Right cardiac atrium (tissue), 5 donors: Measurements from ENCODE around the gene MINDY4. TPM values are rescaled to one million over a fixed set of nuclear protein-coding genes. Genes with fewer than 3 reads are reported as not detected.

Experiments used
- ATAC-seq, 2 donors: fragments of 200-7000 bp; cut with Tn5 transposase; one replicate each; pipeline versions ENCODE4 v1.8.0 to v1.9.1; 2020; ENCODE audit warnings: moderate library complexity in 2 of 2, mild to moderate bottlenecking in 1 of 2
- DNase-seq, 3 donors: peaks; one replicate each; pipeline ENCODE4 v3.0.0-alpha.2; 2020
- H3K27ac ChIP-seq: one replicate; pipeline ENCODE4 v1.5.1; 2013; ENCODE audit warnings: mild to moderate bottlenecking, low read length, control low read depth, moderate library complexity
- H3K27me3 ChIP-seq: one replicate; pipeline ENCODE4 v1.6.1; 2013; ENCODE audit not compliant: control insufficient read depth, insufficient read depth
- H3K4me1 ChIP-seq: one replicate; pipeline ENCODE4 v1.6.1; 2013; ENCODE audit warnings: low read length; ENCODE audit not compliant: control insufficient read depth, insufficient read depth
- H3K4me3 ChIP-seq: one replicate; pipeline ENCODE4 v1.5.1; 2013; ENCODE audit warnings: low read length, control low read depth
- H3K9me3 ChIP-seq: one replicate; pipeline ENCODE4 v1.6.1; 2013; ENCODE audit warnings: low read length; ENCODE audit not compliant: control insufficient read depth
- WGBS: extraction: QIAGEN DNeasy Blood & Tissue Kit; methylation state at CpG from one replicate; pipeline ENCODE4 v1.1.7; 2013; 5-methylcytosine and 5-hydroxymethylcytosine counted together
- intact Hi-C, 4 donors: fragments of 100-400 bp; cut with DNase I; formaldehyde crosslinking; loops; one replicate each; pipeline versions ENCODE4 v1.11.0 to v1.14.0; 2022 to 2023
- polyA plus RNA-seq: library from polyadenylated mRNA; stranded (reverse); fragments of 200-250 nt; gene quantifications from one replicate; pipeline ENCODE4 v1.2.3, GENCODE V29; 2013
- total RNA-seq, 4 donors: library from RNA; stranded (reverse); fragmentation: NEBNext Ultra II Directional; extraction: Animal tissue kit (Norgen Biotek cat#: 25700); gene quantifications; one replicate each; pipeline ENCODE4 v1.2.1, GENCODE V29; 2021
- donor health status: healthy with polysubstance abuse.
- donor health status: DM: no; HTN: yes; CAD: no.
- donor health status: DM: no; HTN: no; CAD: no.
- donor health status: DM: no; HTN: yes; CAD: no; lungs with severe emphysema.
- donor health status: DM: yes; HTN: yes; CAD: no.

The MINDY4 gene
- total and polyA plus RNA-seq, 5 donors, result 2.3 to 6.0 (median 5.2) TPM

DNA sequence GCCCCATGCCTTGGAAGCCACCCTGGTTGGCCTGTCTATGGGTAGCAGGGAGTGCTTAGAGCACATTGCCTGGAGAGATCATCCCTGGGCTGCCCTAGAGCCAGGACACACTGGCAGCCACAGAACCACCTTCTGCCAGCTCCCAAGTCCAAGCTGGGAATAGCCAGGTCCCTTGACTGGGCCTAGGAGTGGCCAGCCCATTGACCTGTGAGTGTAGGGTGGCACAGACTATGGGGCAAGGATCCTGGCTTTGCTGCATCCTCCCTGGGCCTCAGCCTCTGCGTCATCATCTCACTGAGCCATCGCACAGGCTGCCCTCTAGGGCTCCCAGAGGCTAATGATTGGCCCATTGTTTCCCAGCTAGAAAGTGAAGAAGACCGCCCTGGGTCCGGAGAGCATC, 147.5 kb downstream of the MINDY4 start:
- intact Hi-C loops, result no loop called here

DNA sequence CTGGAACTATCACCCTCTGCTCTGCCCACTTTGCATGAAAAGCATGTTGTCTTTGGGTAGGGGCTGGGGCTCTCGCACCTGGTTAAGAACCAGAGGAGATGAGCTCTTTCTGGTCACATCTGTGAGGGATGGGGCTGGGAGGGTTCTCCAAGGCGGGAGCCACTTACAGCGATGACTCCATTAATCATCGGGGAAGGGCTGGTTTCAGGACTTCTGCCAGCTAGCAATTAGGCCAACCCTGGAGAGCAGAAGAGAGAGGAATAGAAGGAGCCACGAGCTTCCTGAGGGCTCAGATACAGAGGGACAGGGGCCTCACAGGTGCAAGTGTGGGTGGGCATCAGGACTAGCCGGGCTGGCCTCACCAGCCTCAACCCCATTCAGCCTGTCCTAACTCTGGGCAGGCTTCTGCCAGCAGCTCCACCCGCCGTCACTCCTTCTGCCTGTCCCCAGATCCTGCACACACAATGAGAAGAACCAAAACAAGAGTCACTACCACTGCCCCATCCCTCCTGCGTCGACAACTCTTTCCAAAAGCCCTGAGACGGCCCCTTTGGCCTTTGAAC, 148.9 kb downstream of the MINDY4 start:
- Histone ChIP-seq H3K27ac (peak overlapping the region; percentile 94), H3K4me1 (peaks cover 33% of the 10 kb centered on the region), H3K9me3 (no peaks in the 10 kb centered on the region), H3K27me3 (no peaks in the 10 kb centered on the region), H3K4me3 (no peak overlapping the region)
- intact Hi-C loops, result loop anchor here in 1 of 4 donors (5.0 kb wide), 1 partner anchor 42 kb away; the partner anchor contains the start of gene GHRHR
- ATAC-seq, result peak in 1 of 2 donors; percentile 5
- peak; percentile 34 to 39 (median 37) for DNase-seq
- WGBS, result 50% methylated on average over 11 of the region's 11 CpGs

More for the DNA sequence above, 147.5 kb downstream of the MINDY4 start:
- Histone ChIP-seq H3K9me3 (no peaks in the 10 kb centered on the region), H3K4me1 (peaks cover 41% of the 10 kb centered on the region), H3K27ac (peak overlapping the region; percentile 6), H3K27me3 (no peaks in the 10 kb centered on the region), H3K4me3 (no peak overlapping the region)
- ATAC-seq (no peak), DNase-seq (peak; percentile 15 to 39 (median 37))
- 72% methylated on average over 4 of the region's 4 CpGs for WGBS

DNA sequence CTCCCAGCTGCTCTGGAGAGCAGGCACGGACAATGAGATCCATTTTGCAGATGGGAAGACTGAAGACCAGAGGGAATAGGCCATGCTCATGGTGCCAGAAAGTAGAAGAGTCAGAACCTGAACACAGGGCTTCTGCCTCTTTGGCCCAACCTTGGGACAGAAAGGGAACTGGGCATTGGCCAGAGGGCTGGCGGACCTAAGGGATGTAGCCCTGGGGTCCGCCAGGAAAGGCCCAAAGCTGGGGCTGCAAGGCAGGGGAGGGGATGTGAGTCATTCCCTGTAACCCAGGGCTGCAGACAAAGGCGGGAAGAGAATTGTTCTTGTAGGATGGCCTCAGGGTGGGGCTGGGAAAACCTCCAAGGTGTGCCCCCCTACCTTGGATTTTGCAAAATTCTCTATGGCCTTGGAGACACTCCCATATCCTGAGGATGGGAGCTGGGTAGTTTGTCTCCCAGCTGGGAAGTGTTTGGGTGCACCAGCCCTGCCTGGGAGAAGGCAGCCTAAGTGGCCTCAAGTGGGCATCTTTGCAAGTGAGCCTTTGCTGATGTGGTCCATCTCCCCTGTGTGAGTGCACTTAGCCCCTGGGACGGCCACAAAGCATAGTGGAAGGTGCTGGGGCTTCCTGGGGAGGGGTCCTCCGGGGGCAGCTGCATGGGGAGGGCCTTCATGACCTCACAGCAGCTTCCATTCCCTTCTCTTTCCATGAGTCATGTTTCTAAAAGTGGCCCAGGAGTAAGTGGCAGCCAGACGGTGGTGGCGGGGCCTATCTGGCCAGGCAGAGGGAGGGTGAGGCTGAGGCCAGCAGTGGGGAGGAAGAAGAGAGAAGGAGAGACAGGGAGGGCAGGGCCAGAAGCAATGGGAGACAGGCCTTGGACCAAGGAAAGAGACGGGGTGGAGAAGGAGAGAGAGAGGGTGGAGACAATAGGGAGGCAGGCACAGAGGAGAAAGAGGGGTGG, 149.6 kb downstream of the MINDY4 start:
- Histone ChIP-seq H3K9me3 (no peaks in the 10 kb centered on the region), H3K27ac (peak overlapping the region; percentile 94), H3K27me3 (no peaks in the 10 kb centered on the region), H3K4me1 (peaks cover 32% of the 10 kb centered on the region), H3K4me3 (no peak overlapping the region)
- intact Hi-C loops, result loop anchor here in 1 of 4 donors (5.0 kb wide), 1 partner anchor 41 kb away; the partner anchor contains the start of gene GHRHR
- DNase-seq (peak; percentile 72 to 88 (median 83)), ATAC-seq (peak; percentile 79 to 83)
- 41% methylated on average over 9 of the region's 9 CpGs for WGBS

DNA sequence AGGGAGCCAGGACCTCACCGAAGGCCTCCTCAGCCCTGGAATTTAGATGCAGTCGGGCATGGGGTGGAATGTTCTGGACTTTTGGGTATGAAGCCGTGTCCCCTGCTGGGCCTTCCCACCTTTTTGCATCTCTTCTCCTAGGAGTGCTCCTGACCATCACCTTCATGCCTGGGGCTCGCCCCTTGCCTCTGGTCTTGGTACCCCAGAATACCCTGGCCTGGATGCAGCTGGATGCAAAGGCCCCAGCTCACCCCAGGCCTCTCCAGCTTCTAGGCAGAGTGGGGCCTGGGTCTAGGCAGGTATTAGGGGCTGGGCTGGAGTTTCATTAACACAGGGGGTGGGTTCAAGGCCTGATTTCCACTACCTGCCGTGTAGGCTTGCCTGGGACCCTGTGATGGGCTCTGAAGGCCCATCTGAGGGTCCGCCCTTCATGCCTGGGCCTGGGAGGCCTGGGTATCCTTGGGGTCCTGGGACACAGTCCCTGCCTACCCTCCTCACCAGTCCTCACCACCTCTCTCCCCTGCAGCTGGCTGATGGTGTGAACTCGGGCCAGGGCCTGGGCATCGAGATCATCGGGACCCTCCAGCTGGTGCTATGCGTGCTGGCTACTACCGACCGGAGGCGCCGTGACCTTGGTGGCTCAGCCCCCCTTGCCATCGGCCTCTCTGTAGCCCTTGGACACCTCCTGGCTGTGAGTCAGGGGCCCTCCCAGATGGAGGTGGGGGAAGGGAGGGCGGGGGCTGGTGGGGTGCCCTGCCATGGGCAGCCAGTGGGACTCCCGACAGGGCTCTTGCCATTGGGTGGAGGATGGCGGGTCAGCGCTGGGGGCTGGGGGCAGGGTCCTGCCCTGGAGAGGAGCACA, 150.6 kb downstream of the MINDY4 start:
- H3K27me3 ChIP-seq, result no peaks in the 10 kb centered on the region
- ATAC-seq (peak; percentile 1 to 2), DNase-seq (peak; percentile 14 to 66 (median 65))
- peak overlapping the region; percentile 94 for H3K27ac ChIP-seq
- intact Hi-C loops, result loop anchor here in 1 of 4 donors (5.0 kb wide), 1 partner anchor 41 kb away; the partner anchor contains the start of gene GHRHR
- 75% methylated on average over 19 of the region's 19 CpGs for WGBS
- no peaks in the 10 kb centered on the region for H3K9me3 ChIP-seq
- H3K4me3 ChIP-seq, result no peak overlapping the region
- H3K4me1 ChIP-seq, result peaks cover 33% of the 10 kb centered on the region

DNA sequence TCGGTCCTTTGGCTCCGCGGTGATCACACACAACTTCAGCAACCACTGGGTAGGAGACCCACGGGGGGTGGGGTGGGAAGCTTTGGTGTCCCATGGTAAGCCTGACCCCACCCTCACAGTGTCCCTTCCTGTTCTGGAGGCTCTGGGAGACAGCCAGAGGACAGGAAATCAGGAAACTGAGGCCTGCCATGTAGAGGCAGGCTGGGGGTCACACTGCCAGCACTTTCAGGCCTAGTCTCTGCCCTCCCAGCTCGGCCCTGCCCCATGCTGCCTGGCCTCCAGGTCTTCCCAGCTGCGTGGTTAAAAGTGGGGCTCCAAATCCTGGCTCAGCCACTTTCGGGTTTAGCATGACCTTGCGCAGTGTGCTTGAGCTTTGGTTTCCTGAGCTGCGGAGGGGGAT, 151.4 kb downstream of the MINDY4 start:
- no peak for ATAC-seq
- Histone ChIP-seq H3K4me3 (no peak overlapping the region), H3K27me3 (no peaks in the 10 kb centered on the region), H3K4me1 (peaks cover 33% of the 10 kb centered on the region), H3K9me3 (no peaks in the 10 kb centered on the region), H3K27ac (peak overlapping the region; percentile 25)
- 88% methylated on average over 9 of the region's 9 CpGs for WGBS
- intact Hi-C loops, result loop anchor here in 1 of 4 donors (5.0 kb wide), 1 partner anchor 40 kb away; the partner anchor contains the start of gene GHRHR
- DNase-seq, result peak; percentile 14 to 45 (median 27)

DNA sequence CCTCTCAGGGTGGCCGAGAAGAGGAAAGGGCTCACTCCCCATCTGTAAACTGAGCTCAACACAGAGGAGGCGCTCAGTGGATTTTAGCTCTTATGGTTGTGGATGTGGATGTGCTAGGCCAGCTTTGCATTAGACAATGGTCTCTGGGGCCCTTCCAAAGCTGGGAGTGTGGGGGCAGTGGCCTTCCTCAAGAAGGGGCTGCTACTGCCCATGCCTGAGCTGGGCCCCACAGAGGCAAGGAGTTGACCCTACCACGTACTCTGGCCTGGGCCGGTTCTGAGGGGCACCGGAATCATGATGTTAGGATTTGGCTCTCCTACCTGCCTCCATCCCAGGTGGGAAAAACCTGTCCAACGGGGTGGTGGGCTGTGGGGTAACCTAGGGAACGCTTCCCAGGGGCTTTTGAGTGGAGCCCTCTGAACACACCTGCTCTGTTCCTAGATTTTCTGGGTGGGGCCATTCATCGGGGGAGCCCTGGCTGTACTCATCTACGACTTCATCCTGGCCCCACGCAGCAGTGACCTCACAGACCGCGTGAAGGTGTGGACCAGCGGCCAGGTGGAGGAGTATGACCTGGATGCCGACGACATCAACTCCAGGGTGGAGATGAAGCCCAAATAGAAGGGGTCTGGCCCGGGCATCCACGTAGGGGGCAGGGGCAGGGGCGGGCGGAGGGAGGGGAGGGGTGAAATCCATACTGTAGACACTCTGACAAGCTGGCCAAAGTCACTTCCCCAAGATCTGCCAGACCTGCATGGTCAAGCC, 152.0 kb downstream of the MINDY4 start:
- intact Hi-C loops, result loop anchor here in 1 of 4 donors (5.0 kb wide), 1 partner anchor 39 kb away; the partner anchor contains the start of gene GHRHR
- H3K4me3 ChIP-seq, result no peak overlapping the region
- 93% methylated on average over 19 of the region's 19 CpGs for WGBS
- H3K27ac ChIP-seq, result no peak overlapping the region
- no peaks in the 10 kb centered on the region for H3K27me3 ChIP-seq
- DNase-seq, result peak; percentile 7 to 54 (median 41)
- H3K4me1 ChIP-seq, result peaks cover 32% of the 10 kb centered on the region
- no peaks in the 10 kb centered on the region for H3K9me3 ChIP-seq
- ATAC-seq, result no peak

DNA sequence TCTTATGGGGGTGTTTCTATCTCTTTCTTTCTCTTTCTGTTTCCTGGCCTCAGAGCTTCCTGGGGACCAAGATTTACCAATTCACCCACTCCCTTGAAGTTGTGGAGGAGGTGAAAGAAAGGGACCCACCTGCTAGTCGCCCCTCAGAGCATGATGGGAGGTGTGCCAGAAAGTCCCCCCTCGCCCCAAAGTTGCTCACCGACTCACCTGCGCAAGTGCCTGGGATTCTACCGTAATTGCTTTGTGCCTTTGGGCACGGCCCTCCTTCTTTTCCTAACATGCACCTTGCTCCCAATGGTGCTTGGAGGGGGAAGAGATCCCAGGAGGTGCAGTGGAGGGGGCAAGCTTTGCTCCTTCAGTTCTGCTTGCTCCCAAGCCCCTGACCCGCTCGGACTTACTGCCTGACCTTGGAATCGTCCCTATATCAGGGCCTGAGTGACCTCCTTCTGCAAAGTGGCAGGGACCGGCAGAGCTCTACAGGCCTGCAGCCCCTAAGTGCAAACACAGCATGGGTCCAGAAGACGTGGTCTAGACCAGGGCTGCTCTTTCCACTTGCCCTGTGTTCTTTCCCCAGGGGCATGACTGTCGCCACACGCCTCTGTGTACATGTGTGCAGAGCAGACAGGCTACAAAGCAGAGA, 152.7 kb downstream of the MINDY4 start:
- Histone ChIP-seq H3K9me3 (no peaks in the 10 kb centered on the region), H3K4me1 (peaks cover 26% of the 10 kb centered on the region), H3K27me3 (no peaks in the 10 kb centered on the region), H3K27ac (no peak overlapping the region), H3K4me3 (no peak overlapping the region)
- 84% methylated on average over 13 of the region's 13 CpGs for WGBS
- ATAC-seq (no peak), DNase-seq (peak in 2 of 3 donors; percentile 5 to 20)
- intact Hi-C loops, result loop anchor here in 1 of 4 donors (5.0 kb wide), 1 partner anchor 38 kb away; the partner anchor contains the start of gene GHRHR

DNA sequence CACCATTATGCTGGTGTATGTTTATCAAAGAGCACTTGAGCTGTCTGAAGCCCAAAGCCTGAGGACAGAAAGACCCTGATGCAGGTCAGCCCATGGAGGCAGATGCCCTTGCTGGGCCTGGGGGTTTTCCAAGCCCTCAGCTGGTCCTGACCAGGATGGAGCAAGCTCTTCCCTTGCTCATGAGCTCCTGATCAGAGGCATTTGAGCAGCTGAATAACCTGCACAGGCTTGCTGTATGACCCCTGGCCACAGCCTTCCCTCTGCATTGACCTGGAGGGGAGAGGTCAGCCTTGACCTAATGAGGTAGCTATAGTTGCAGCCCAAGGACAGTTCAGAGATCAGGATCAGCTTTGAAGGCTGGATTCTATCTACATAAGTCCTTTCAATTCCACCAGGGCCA, 153.4 kb downstream of the MINDY4 start:
- no peaks in the 10 kb centered on the region for H3K9me3 ChIP-seq
- H3K27me3 ChIP-seq, result no peaks in the 10 kb centered on the region
- no peak overlapping the region for H3K4me3 ChIP-seq
- DNase-seq (peak in 2 of 3 donors; percentile 3 to 20), ATAC-seq (no peak)
- H3K4me1 ChIP-seq, result peaks cover 26% of the 10 kb centered on the region
- H3K27ac ChIP-seq, result no peak overlapping the region
- intact Hi-C loops, result loop anchor here in 1 of 4 donors (5.0 kb wide), 1 partner anchor 38 kb away; the partner anchor contains the start of gene GHRHR

DNA sequence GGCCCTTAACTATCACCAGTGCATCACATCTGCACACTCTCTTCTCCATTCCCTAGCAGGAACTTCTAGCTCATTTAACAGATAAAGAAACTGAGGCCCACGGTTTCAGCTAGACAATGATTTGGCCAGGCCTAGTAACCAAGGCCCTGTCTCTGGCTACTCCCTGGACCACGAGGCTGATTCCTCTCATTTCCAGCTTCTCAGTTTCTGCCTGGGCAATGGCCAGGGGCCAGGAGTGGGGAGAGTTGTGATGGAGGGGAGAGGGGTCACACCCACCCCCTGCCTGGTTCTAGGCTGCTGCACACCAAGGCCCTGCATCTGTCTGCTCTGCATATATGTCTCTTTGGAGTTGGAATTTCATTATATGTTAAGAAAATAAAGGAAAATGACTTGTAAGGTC, 153.9 kb downstream of the MINDY4 start:
- Histone ChIP-seq H3K27me3 (no peaks in the 10 kb centered on the region), H3K4me3 (no peak overlapping the region), H3K9me3 (no peaks in the 10 kb centered on the region), H3K27ac (no peak overlapping the region), H3K4me1 (peaks cover 21% of the 10 kb centered on the region)
- ATAC-seq, result no peak
- WGBS, result 50% methylated on average over 2 of the region's 2 CpGs
- intact Hi-C loops, result no loop called here
- peak in 1 of 3 donors; percentile 2 for DNase-seq
